Caco-2 (cell line): Measurements from ENCODE around the gene ARHGAP8. TPM values are rescaled to one million over a fixed set of nuclear protein-coding genes. Genes with fewer than 3 reads are reported as not detected.

Experiments used
- BruUV-seq: library from RNA; stranded (reverse); fragments of 400-500 nt; replicated peaks from 2 replicates; lab custom pipeline; 2021; lab: Mats Ljungman, UMichigan
- CTCF ChIA-PET: fragments of 300-600 bp; sonication (Branson Sonifier 250); formaldehyde crosslinking; loops from one replicate; lab custom pipeline; 2022; ENCODE audit warnings: antibody characterized with exemption; lab: Charles Lee
- POLR2A ChIA-PET: fragments of 300-600 bp; sonication (Branson Sonifier 250); formaldehyde crosslinking; loops from one replicate; lab custom pipeline; 2022; ENCODE audit warnings: antibody characterized with exemption; lab: Charles Lee
- DNase-seq, 2 experiments: peaks; one replicate each; pipeline versions ENCODE4 v3.0.0 to v3.0.0-alpha.2; 2020 to 2022
- H3K27me3 ChIP-seq: replicated peaks from 2 replicates; pipeline ENCODE4 v1.6.0; 2011; ENCODE audit warnings: low read length; ENCODE audit not compliant: control insufficient read depth, insufficient read depth
- H3K36me3 ChIP-seq: 2 replicates; pipeline ENCODE4 v1.5.1; 2011; ENCODE audit warnings: low read length; ENCODE audit not compliant: control insufficient read depth, insufficient read depth
- H3K4me1 ChIP-seq: fragments of 250-450 bp; sonication (Bioruptor Pico); 2 replicates; pipeline ENCODE4 v1.5.1; 2020; ENCODE audit warnings: mild to moderate bottlenecking
- H3K4me3 ChIP-seq: 2 replicates; pipeline ENCODE4 v1.5.1; 2011; ENCODE audit warnings: low read depth, mild to moderate bottlenecking, control low read depth, low read length
- H3K9me3 ChIP-seq: fragments of 250-450 bp; sonication (Bioruptor Pico); 2 replicates; pipeline ENCODE4 v1.5.1; 2020; ENCODE audit warnings: mild to moderate bottlenecking, moderate library complexity
- H3K27ac Mint-ChIP-seq: one replicate; pipeline ENCODE4 v1.8.0; 2022; ENCODE audit warnings: mixed read lengths; ENCODE audit not compliant: unreplicated experiment
- H3K27me3 Mint-ChIP-seq: one replicate; pipeline ENCODE4 v1.8.0; 2022; ENCODE audit warnings: mixed read lengths; ENCODE audit not compliant: insufficient read depth, unreplicated experiment
- H3K36me3 Mint-ChIP-seq: one replicate; pipeline ENCODE4 v1.8.0; 2022; ENCODE audit warnings: mild to moderate bottlenecking, mixed read lengths; ENCODE audit not compliant: insufficient read depth, unreplicated experiment
- H3K4me1 Mint-ChIP-seq: one replicate; pipeline ENCODE4 v1.8.0; 2022; ENCODE audit warnings: low read depth, mixed read lengths; ENCODE audit not compliant: unreplicated experiment
- H3K4me3 Mint-ChIP-seq: one replicate; pipeline ENCODE4 v1.8.0; 2022; ENCODE audit warnings: mild to moderate bottlenecking, moderate library complexity, mixed read lengths; ENCODE audit not compliant: unreplicated experiment
- H3K9me3 Mint-ChIP-seq: one replicate; pipeline ENCODE4 v1.8.0; 2022; ENCODE audit warnings: mixed read lengths; ENCODE audit not compliant: unreplicated experiment
- CTCF ChIP-seq, 2 experiments: fragments of 200-600 bp in 1 of 2; IDR thresholded peaks; 1 replicate in 1 of 2; 2 replicates in 1 of 2; pipeline versions ENCODE4 v1.5.1 to v1.8.0; 2011 to 2022; ENCODE audit warnings: antibody characterized with exemption in 1 of 2, control low read depth in 1 of 2, inconsistent platforms in 1 of 2, low read depth in 1 of 2, low read length in 1 of 2, mild to moderate bottlenecking in 1 of 2, moderate library complexity in 1 of 2; ENCODE audit not compliant: insufficient read depth in 1 of 2, severe bottlenecking in 1 of 2, unreplicated experiment in 1 of 2
- intact Hi-C: fragments of 100-400 bp; cut with micrococcal nuclease; formaldehyde crosslinking; loops from one replicate; pipeline ENCODE4 v1.10.0; 2022; ENCODE audit not compliant: unreplicated experiment
- total RNA-seq: library from RNA; stranded (reverse); gene quantifications from 2 replicates; pipeline ENCODE4 v1.2.3, GENCODE V29; 2022

Gene ARHGAP8
- total RNA-seq, 1 experiment from 2014 or later = 81.5 TPM

GRCh38 chr22:44881624-44882023, 129.2 kb downstream of the ARHGAP8 start:
- no peak overlapping the region for H3K4me3 Mint-ChIP-seq
- CTCF ChIA-PET = no interaction called here
- H3K4me1 Mint-ChIP-seq = no peaks in the 10 kb centered on the region
- intact Hi-C loops = no loop called here
- no peaks in the 10 kb centered on the region for H3K27me3 Mint-ChIP-seq
- H3K4me3 ChIP-seq = no peak overlapping the region
- no peaks in the 10 kb centered on the region for H3K4me1 ChIP-seq
- BruUV-seq = no TSS peak
- POLR2A ChIA-PET = no interaction called here
- no peaks in the 10 kb centered on the region for H3K9me3 ChIP-seq
- no peaks in the 10 kb centered on the region for H3K27me3 ChIP-seq
- H3K36me3 ChIP-seq = no peaks in the 10 kb centered on the region
- H3K9me3 Mint-ChIP-seq = no peaks in the 10 kb centered on the region
- TF ChIP-seq CTCF (IDR thresholded peaks at IDR 0.05; ENCODE audit: insufficient read depth in 1 of 2, low read depth in 1 of 2, low read length in 1 of 2, severe bottlenecking in 1 of 2, unreplicated experiment in 1 of 2) = no peak
- no peaks in the 10 kb centered on the region for H3K36me3 Mint-ChIP-seq
- H3K27ac Mint-ChIP-seq = no peak overlapping the region
- DNase-seq = peak in 1 of 2 experiments; percentile 14

GRCh38 chr22:44882226-44882905, 130.0 kb downstream of the ARHGAP8 start:
- POLR2A ChIA-PET = no interaction called here
- H3K27me3 Mint-ChIP-seq = no peaks in the 10 kb centered on the region

DNA sequence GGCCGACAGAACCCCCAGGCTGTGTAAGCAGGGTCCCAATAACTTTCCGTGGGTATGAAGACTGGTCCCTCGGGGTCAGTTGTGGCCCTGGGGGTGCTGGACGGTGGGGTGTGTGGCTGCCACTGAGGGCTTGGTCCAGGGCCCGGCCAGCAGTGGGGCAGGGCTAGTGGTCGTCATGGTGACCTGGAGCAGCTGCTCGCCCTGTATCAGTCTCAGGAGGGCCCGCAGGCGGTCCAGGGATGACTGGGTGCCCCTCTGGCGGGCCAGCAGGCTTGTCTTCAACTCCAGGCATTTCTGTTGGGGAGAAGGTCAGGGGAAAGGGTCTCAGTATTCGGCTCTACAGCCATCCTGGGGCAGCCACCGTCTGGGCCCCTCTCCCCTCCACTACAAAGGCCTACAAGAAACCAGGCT, 130.6 kb downstream of the ARHGAP8 start:
- Mint-ChIP-seq H3K4me3 (no peak overlapping the region), H3K4me1 (no peaks in the 10 kb centered on the region), H3K27ac (no peak overlapping the region), H3K9me3 (no peaks in the 10 kb centered on the region), H3K27me3 (no peaks in the 10 kb centered on the region), H3K36me3 (no peaks in the 10 kb centered on the region)
- CTCF ChIA-PET = no interaction called here
- Histone ChIP-seq H3K4me1 (no peaks in the 10 kb centered on the region), H3K27me3 (no peaks in the 10 kb centered on the region), H3K36me3 (no peaks in the 10 kb centered on the region), H3K9me3 (no peaks in the 10 kb centered on the region), H3K4me3 (no peak overlapping the region)
- POLR2A ChIA-PET = no interaction called here
- DNase-seq = peak in 1 of 2 experiments; percentile 22
- no TSS peak for BruUV-seq
- intact Hi-C loops = no loop called here
- no peak for TF ChIP-seq CTCF (IDR thresholded peaks at IDR 0.05; ENCODE audit: insufficient read depth in 1 of 2, low read depth in 1 of 2, low read length in 1 of 2, severe bottlenecking in 1 of 2, unreplicated experiment in 1 of 2)

More at GRCh38 chr22:44882226-44882905, 130.0 kb downstream of the ARHGAP8 start:
- Histone ChIP-seq H3K27me3 (no peaks in the 10 kb centered on the region), H3K4me3 (no peak overlapping the region), H3K36me3 (no peaks in the 10 kb centered on the region), H3K9me3 (no peaks in the 10 kb centered on the region), H3K4me1 (no peaks in the 10 kb centered on the region)
- Mint-ChIP-seq H3K4me3 (no peak overlapping the region), H3K36me3 (no peaks in the 10 kb centered on the region), H3K4me1 (no peaks in the 10 kb centered on the region), H3K9me3 (no peaks in the 10 kb centered on the region), H3K27ac (no peak overlapping the region)
- TF ChIP-seq CTCF (IDR thresholded peaks at IDR 0.05; ENCODE audit: insufficient read depth in 1 of 2, low read depth in 1 of 2, low read length in 1 of 2, severe bottlenecking in 1 of 2, unreplicated experiment in 1 of 2) = no peak
- intact Hi-C loops = no loop called here
- peak in 1 of 2 experiments; percentile 23 for DNase-seq
- BruUV-seq = no TSS peak
- CTCF ChIA-PET = no interaction called here
